ENCODE measurements around the gene PDYN. TPM values are rescaled to one million over a fixed set of nuclear protein-coding genes. Genes with fewer than 3 reads are reported as not detected.

PDYN gene
- total and polyA plus RNA-seq, 10 of the 15 experiments (the other 5 are each of a cell fraction or from before 2014, with no cell fraction given), result not detected

DNA sequence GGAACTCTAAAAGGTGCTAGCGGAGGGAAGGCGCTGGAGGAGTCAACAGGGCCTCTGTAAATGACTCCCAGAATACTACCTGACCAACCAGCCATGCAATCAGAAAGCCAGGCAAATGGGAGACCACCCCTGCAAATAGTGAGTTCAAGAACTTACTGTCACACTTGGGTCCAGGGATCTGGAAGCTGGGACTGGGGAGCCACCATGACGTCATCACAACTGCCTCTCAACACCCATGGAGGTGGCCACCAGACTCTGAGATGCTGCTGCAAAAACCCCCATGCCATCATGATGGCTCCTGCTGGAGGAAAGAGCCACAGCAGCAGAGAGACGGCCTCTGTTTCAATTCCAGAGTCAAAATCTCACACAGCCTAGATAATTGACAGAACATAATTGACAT, 8.5 kb upstream of the PDYN start:
- BruUV-seq (replicated peaks), result no TSS peak
- peaks cover 0 to 2% of the 10 kb centered on the region in 2 experiments; a peak in 2 of 4 replicates for H3K27me3 ChIP-seq (replicated peaks in 1 of 2; ENCODE audit: control insufficient read depth in 2 of 2, insufficient read depth in 2 of 2, low read length in 1 of 2)
- no peak overlapping the region for H3K4me2 ChIP-seq (ENCODE audit: control insufficient read depth, insufficient read depth)
- intact Hi-C loops (cut with micrococcal nuclease; ENCODE audit: unreplicated experiment) (no loop called here), in situ Hi-C loops (cut with MboI) (no loop called here)
- POLR2A ChIA-PET, result no interaction called here
- CTCF ChIA-PET, result interaction anchor here (1.2 to 1.6 kb wide), 3 partner anchors 170 to 205 kb away, joined by 3 to 5 read pairs (median 3); no protein-coding TSS in a partner anchor
- no peaks in the 10 kb centered on the region for H3K9me3 ChIP-seq (replicated peaks; ENCODE audit: control insufficient read depth, insufficient read depth, low read length)
- no peak overlapping the region for H3K9ac ChIP-seq (ENCODE audit: control insufficient read depth, insufficient read depth, low read length)
- H3K79me2 ChIP-seq (ENCODE audit: control insufficient read depth, insufficient read depth, low read length), result no peaks in the 10 kb centered on the region
- H3K36me3 ChIP-seq (ENCODE audit: control insufficient read depth in 2 of 2, insufficient read depth in 2 of 2, low read length in 1 of 2), result no peaks in the 10 kb centered on the region
- no peak overlapping the region for H2AFZ ChIP-seq (ENCODE audit: control insufficient read depth, low read depth, low read length)
- SMC1A ChIA-PET (ENCODE audit: uncharacterized antibody, unreplicated experiment), result interaction anchor here (0.9 kb wide), 1 partner anchor 171 kb away, joined by 3 read pairs; no protein-coding TSS in a partner anchor
- FAIRE-seq, result no peak
- no peaks in the 10 kb centered on the region; the same call in 1 of the 2 replicates for H4K20me1 ChIP-seq (ENCODE audit: control insufficient read depth, insufficient read depth)
- WGBS (ENCODE audit: insufficient coverage, insufficient replicate concordance, low lambda C conversion rate, missing lambda C conversion rate), result 40% methylated on average over 4 of the region's 4 CpGs
- no peak overlapping the region for H3K27ac ChIP-seq (ENCODE audit: control insufficient read depth, insufficient read depth)
- no peak for DNase-seq (ENCODE audit: low read depth, low spot score)
- RAD21 ChIA-PET (ENCODE audit: unreplicated experiment), result no interaction called here
- no peaks in the 10 kb centered on the region for H3K4me1 ChIP-seq (ENCODE audit: control insufficient read depth, insufficient read depth, low read length)
- H3K4me3 ChIP-seq, result no peak overlapping the region
- no peak for ATAC-seq
- TF ChIP-seq MTA3 (IDR thresholded peaks at IDR 0.05; ENCODE audit: borderline replicate concordance, low read length) (no peak), POLR2A (IDR thresholded peaks at IDR 0.05; ENCODE audit: low read depth, low read length) (no peak), RELA (IDR thresholded peaks at IDR 0.05; ENCODE audit: borderline replicate concordance, partially characterized antibody) (no peak), ZBED1 (IDR thresholded peaks at IDR 0.05; ENCODE audit: borderline replicate concordance) (no peak), NFYA (IDR thresholded peaks at IDR 0.05; ENCODE audit: borderline replicate concordance, low read depth, low read length) (no peak), BACH1 (IDR thresholded peaks at IDR 0.05; ENCODE audit: borderline replicate concordance) (no peak), NRF1 (conservative IDR thresholded peaks at IDR 0.05; ENCODE audit: low read depth, low read length) (no peak), BCLAF1 (IDR thresholded peaks at IDR 0.05) (no peak), ATF7 (IDR thresholded peaks at IDR 0.05; ENCODE audit: low read depth) (no peak), RAD51 (IDR thresholded peaks at IDR 0.05) (no peak), PRDM15 (CRISPR knock-in tag; IDR thresholded peaks at IDR 0.05) (no peak)
- TF ChIP-seq, protein P1, sequence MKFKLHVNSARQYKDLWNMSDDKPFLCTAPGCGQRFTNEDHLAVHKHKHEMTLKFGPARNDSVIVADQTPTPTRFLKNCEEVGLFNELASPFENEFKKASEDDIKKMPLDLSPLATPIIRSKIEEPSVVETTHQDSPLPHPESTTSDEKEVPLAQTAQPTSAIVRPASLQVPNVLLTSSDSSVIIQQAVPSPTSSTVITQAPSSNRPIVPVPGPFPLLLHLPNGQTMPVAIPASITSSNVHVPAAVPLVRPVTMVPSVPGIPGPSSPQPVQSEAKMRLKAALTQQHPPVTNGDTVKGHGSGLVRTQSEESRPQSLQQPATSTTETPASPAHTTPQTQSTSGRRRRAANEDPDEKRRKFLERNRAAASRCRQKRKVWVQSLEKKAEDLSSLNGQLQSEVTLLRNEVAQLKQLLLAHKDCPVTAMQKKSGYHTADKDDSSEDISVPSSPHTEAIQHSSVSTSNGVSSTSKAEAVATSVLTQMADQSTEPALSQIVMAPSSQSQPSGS (IDR thresholded peaks at IDR 0.05; ENCODE audit: low read length), result no peak
- TF ChIP-seq, protein P2, sequence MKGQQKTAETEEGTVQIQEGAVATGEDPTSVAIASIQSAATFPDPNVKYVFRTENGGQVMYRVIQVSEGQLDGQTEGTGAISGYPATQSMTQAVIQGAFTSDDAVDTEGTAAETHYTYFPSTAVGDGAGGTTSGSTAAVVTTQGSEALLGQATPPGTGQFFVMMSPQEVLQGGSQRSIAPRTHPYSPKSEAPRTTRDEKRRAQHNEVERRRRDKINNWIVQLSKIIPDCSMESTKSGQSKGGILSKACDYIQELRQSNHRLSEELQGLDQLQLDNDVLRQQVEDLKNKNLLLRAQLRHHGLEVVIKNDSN (IDR thresholded peaks at IDR 0.05; ENCODE audit: borderline replicate concordance, extremely low read length, insufficient read depth, low read depth, low read length), result no peak
- TF ChIP-seq, protein P3, sequence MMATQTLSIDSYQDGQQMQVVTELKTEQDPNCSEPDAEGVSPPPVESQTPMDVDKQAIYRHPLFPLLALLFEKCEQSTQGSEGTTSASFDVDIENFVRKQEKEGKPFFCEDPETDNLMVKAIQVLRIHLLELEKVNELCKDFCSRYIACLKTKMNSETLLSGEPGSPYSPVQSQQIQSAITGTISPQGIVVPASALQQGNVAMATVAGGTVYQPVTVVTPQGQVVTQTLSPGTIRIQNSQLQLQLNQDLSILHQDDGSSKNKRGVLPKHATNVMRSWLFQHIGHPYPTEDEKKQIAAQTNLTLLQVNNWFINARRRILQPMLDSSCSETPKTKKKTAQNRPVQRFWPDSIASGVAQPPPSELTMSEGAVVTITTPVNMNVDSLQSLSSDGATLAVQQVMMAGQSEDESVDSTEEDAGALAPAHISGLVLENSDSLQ (IDR thresholded peaks at IDR 0.05), result no peak

Data from GM12878 (cell line).